ENCODE measurements around the gene STEAP3.
A peak's percentile ranks its signal among the peaks of the same experiment; 100 is the strongest.

The STEAP3 gene

GRCh38 chr2:119223521-119224390, at the start of gene STEAP3:
Gene STEAP3, plus strand, starts transcription at chr2:119223834. Its CDS starts 7,179 bp downstream, at chr2:119231013.
- DNase-seq, result peak; percentile 60 to 82

- DNase-seq, result peak; percentile 55 to 68
Observed at GRCh38 chr2:119174216-119174992, 49.2 kb upstream of the STEAP3 start.

GRCh38 chr2:119174993-119175347, 48.7 kb upstream of the STEAP3 start:
- no peak for DNase-seq

- no peak for DNase-seq
Observed at GRCh38 chr2:119175517-119175916, 48.1 kb upstream of the STEAP3 start.

GRCh38 chr2:119177171-119177837, 46.3 kb upstream of the STEAP3 start:
- no peak for DNase-seq

- no peak for DNase-seq
Observed at GRCh38 chr2:119177838-119178190, 45.8 kb upstream of the STEAP3 start.

- DNase-seq, result no peak
Observed at GRCh38 chr2:119178776-119179175, 44.9 kb upstream of the STEAP3 start.

GRCh38 chr2:119179202-119179601, 44.4 kb upstream of the STEAP3 start:
- no peak for DNase-seq

GRCh38 chr2:119179991-119180390, 43.6 kb upstream of the STEAP3 start:
- DNase-seq, result no peak

GRCh38 chr2:119180892-119181291, 42.7 kb upstream of the STEAP3 start:
- no peak for DNase-seq

GRCh38 chr2:119181391-119181790, 42.2 kb upstream of the STEAP3 start:
- DNase-seq, result no peak

GRCh38 chr2:119181791-119182445, 41.7 kb upstream of the STEAP3 start:
- DNase-seq, result no peak

- no peak for DNase-seq
Observed at GRCh38 chr2:119184512-119184911, 39.1 kb upstream of the STEAP3 start.

- no peak for DNase-seq
Observed at GRCh38 chr2:119190321-119191111, 33.1 kb upstream of the STEAP3 start.

- DNase-seq, result no peak
Observed at GRCh38 chr2:119192893-119193292, 30.7 kb upstream of the STEAP3 start.

- DNase-seq, result no peak
Observed at GRCh38 chr2:119195001-119195400, 28.6 kb upstream of the STEAP3 start.

GRCh38 chr2:119195887-119196286, 27.7 kb upstream of the STEAP3 start:
- no peak for DNase-seq

- no peak for DNase-seq
Observed at GRCh38 chr2:119196301-119197125, 27.1 kb upstream of the STEAP3 start.

- DNase-seq, result no peak
Observed at GRCh38 chr2:119197126-119197405, 26.6 kb upstream of the STEAP3 start.

- no peak for DNase-seq
Observed at GRCh38 chr2:119197529-119198239, 25.9 kb upstream of the STEAP3 start.
